Vagina (tissue), 2 donors: ENCODE results near the gene TMTC3.

Source experiments
- POLR2A ChIP-seq, 2 donors: fragments of 450-650 bp; IDR thresholded peaks; one replicate each; pipeline ENCODE4 v1.6.1; 2017; ENCODE audit warnings: antibody characterized with exemption in 2 of 2, mild to moderate bottlenecking in 2 of 2, moderate library complexity in 2 of 2
- TF ChIP-seq, protein P1 (sequence below), 3 experiments: fragments of 450-650 bp in 2 of 3; fragments of 200-600 bp in 1 of 3; sonication (generic) in 1 of 3; IDR thresholded peaks; one replicate each; pipeline ENCODE4 v1.5.1; 2017 to 2019; ENCODE audit warnings: antibody characterized with exemption in 3 of 3, mild to moderate bottlenecking in 2 of 3, moderate library complexity in 2 of 3

DNA sequence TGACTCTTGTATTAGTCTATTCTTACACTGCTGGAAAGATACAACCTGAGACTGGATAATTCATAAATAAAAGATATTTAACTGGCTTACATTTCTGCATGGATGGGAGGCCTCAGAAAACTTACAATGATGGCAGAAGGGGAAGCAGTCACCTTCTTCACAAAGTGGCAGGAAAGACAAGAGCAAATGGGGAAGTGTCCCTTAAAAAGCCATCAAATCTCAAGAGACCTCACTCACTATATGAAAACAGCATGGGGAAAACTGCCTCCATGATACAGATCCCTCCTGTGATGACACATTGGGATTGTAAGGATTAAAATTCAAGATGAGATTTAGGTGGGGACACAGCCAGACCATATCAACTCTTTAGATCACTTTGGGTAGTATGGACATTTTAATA, 83.7 kb downstream of the TMTC3 start:
- TF ChIP-seq, protein P1, sequence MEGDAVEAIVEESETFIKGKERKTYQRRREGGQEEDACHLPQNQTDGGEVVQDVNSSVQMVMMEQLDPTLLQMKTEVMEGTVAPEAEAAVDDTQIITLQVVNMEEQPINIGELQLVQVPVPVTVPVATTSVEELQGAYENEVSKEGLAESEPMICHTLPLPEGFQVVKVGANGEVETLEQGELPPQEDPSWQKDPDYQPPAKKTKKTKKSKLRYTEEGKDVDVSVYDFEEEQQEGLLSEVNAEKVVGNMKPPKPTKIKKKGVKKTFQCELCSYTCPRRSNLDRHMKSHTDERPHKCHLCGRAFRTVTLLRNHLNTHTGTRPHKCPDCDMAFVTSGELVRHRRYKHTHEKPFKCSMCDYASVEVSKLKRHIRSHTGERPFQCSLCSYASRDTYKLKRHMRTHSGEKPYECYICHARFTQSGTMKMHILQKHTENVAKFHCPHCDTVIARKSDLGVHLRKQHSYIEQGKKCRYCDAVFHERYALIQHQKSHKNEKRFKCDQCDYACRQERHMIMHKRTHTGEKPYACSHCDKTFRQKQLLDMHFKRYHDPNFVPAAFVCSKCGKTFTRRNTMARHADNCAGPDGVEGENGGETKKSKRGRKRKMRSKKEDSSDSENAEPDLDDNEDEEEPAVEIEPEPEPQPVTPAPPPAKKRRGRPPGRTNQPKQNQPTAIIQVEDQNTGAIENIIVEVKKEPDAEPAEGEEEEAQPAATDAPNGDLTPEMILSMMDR (IDR thresholded peaks at IDR 0.05) = no peak
- no peak for TF ChIP-seq POLR2A (IDR thresholded peaks at IDR 0.05)
